HG02588 (cell line): Measurements from ENCODE around the gene GDF2.

ENCODE experiments used
- ATAC-seq: cut with Tn5 transposase; IDR thresholded peaks from one replicate; pipeline ENCODE4 v1.9.1; 2021; ENCODE audit warnings: mild to moderate bottlenecking, moderate library complexity; ENCODE audit not compliant: unreplicated experiment

The GDF2 gene

DNA sequence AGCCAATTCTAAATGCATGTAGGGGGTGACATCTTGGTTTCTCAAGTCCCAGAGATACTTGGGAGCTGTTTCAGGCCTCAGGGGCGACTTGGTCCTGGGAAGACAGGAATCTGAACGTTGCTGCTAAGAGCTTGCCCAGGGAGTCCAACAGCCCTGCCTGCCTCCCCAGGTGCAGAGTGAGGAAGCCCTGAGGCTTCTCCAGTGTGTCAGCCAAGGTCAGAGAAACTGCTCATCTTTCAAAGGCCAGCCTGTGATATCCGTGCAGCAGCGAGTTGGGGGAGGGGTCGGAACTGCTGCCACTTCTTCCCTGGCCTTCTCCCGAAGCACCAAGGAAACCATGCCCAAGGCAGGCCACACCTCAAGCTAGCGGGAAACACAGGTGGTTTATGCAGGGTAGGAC lies 9.7 kb downstream of the GDF2 start:
- ATAC-seq: no peak

DNA sequence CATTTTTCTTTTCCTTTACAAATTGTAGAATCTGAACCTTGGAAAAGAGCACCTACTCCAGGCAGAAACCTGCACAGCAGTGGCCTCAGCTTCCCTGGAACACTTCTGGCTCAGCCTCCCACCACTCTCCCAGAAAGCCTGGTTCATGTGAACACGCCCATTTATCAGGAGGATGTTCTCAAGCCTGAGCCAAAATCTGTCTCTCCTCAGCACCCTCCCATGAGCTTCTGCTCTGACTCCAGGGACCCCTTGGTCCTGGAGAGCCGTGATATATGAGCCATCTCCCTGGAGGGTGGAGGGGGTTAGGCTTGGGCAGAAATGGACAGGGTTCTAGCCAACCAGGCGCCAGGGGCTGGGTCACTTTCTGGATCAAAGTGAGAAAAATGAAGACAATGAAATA lies 10.1 kb downstream of the GDF2 start:
- no peak for ATAC-seq

DNA sequence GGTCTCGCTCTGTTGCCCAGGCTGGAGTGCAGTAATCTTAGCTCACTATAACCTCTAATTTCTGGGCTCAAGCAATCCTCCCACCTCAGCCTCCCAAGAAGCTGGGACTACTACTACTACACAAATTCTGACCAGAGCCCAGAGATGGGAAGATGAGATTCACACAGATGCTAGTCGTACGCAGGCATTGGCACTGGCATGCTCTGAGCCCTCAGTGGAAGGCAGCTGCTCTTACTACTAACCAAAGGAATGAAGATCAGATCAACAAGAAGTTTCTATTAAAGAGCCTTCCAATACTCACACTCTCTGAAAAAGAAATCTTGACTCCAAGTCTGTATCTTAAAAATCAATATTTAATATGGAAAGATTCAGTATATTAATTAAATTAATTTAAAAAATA lies 10.7 kb downstream of the GDF2 start:
- ATAC-seq: no peak

- ATAC-seq: no peak
Measured at GRCh38 chr10:47333532-47333931, 11.3 kb downstream of the GDF2 start.

- no peak for ATAC-seq
Measured at GRCh38 chr10:47334466-47335295, 12.4 kb downstream of the GDF2 start.

DNA sequence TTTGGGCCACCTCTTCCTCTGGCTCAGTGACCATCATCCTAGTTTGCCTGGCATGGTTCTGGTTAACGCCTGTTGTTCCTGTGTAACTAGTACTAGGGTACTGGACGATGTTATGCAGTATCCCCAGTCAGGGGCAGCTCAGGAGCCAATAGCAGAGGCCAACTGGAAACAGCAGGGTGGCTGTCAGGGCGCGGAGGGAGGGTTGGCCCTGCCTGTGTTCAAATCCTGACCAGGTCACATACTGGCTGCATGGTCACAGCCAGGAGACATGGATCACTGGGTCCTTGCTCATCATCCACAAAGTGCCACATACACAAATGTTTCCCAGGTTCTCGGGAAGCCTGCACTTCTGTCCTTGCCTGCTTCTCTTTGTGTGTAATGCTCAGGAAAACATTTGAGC lies 13.7 kb downstream of the GDF2 start:
- no peak for ATAC-seq

DNA sequence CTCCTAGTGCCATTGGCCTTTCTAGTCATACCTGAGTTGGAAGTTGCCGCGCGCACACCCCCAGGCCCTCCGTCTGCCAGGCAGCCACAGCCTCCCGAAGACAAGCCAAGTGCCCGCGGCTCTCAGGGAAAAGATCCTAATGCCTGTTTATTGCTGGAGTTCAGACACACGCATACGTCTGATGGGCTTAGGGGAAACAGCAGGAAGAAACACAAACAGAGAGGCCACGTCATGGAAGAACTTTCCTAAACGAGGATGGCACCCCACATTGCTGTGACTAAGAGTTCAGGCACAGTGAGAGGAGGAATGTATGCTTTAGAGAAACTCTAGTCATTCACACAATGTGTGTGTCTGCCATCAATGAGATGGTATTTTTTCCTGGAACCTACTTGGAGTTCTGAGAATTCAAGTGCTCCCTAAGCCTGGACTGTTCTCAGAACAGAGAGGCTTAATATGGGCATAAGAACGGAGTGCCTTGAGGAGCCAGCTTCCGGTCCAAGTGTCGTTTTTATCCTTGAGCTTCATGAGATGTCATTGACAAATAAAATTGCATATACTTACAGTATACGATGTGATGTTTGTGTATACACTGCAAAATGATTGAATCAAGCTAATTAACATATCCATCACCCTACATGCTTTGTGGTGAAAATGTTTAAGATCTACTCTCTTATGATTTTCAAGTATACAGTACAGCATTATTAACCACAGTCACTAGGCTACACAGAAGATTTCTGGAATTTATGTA lies 14.3 kb downstream of the GDF2 start:
- no peak for ATAC-seq

DNA sequence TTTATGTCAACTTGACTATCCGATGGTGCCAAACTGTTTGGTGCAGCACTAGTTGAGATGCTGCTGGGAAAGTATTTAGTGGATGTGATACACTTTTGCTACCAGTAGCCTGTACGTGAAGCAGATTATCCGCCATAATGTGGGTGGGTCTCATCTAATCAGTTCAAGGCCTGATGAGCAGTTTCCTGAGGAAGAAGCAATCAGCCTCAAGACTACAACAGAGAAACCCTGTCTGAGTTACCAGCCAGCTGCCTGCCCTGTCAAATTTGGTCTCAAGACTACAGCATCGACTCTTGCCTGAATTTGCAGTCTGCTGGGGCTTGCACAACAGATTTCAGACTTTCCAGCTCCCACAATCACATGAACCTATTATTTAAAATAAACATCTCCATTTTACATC lies 15.1 kb downstream of the GDF2 start:
- ATAC-seq: no peak

- no peak for ATAC-seq
Measured at GRCh38 chr10:47339186-47339735, 17.0 kb downstream of the GDF2 start.

DNA sequence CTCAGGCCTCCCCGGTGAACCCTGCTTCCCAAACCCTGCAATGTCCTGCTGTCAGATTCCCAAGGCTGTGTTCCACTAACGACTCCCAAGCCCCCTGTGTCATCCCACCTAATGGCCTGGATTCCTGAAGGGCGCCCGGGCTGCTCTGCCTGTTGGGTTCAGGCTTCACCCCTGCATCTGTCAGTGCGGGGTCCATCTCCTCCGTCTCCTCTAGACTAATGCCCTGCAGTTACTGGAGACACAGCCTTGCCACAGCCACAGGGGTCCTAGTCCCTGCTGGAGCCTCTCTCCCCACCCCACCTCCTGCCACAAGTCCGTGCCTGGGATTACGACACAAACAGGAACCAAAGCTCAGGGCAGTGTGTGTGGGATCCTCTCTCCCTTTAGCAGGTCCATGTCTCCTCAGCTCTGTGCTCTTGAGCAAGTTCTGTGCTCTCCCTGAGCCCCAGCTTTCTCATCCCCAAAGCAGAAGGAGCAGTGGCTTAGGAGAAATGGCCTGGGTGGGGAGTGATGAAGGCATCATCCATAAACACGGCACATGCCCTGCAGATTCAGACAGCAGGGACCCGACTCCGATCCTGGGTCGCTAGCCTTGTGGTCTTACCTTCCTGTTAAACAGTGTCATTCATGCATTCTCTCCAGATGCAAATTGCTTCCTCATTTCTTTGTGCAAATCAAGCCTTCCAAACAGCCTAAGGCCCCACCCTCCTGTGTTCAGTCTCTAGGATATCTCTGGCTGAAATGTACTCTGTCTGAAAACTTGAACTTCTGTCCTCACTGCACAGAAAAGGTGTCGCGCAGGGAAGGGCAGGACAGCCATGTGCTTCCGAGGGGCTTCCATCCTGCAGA lies 17.7 kb downstream of the GDF2 start:
- ATAC-seq: no peak

- no peak for ATAC-seq
Measured at GRCh38 chr10:47340608-47341170, 18.4 kb downstream of the GDF2 start.

DNA sequence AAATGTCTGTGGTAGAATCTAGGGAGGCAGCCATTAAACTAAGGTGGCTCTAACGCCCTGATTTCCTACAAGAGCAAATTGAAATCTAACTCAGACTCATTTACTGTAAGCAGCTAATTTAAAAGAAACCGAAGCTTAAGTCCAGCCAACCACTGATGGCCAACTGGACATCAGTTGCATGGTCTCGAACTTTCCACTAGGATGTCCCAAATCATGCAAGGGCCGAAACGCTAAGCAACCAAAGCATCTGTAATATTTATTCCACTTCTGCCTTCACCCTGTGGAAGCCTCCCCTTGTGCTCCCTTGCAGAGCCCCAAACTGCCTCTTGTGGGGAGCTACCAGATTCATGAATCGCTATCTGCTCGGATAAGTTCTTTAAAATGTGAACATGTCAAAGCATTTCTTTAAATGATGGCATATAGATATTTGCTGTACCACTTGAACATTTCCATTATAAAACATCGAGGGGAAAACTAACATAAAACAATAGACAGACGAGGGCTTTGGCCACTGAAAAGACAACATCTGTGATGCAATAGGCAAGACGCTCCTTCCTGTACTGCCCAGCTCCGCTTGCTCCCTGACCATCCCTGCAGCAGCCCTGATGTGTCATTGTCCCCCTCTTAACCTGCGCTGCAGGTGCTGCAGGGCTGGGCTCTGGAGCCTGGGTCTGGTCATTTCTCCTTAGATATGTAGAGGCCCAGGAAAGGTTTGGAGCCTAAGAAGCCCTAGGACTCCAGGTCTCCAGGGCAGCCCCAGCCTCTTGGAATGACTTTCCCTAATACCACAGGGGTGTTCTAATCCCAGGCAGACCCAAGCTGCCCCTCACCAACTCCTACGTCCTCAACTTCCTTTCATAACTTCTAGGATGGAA lies 23.0 kb downstream of the GDF2 start:
- no peak for ATAC-seq

DNA sequence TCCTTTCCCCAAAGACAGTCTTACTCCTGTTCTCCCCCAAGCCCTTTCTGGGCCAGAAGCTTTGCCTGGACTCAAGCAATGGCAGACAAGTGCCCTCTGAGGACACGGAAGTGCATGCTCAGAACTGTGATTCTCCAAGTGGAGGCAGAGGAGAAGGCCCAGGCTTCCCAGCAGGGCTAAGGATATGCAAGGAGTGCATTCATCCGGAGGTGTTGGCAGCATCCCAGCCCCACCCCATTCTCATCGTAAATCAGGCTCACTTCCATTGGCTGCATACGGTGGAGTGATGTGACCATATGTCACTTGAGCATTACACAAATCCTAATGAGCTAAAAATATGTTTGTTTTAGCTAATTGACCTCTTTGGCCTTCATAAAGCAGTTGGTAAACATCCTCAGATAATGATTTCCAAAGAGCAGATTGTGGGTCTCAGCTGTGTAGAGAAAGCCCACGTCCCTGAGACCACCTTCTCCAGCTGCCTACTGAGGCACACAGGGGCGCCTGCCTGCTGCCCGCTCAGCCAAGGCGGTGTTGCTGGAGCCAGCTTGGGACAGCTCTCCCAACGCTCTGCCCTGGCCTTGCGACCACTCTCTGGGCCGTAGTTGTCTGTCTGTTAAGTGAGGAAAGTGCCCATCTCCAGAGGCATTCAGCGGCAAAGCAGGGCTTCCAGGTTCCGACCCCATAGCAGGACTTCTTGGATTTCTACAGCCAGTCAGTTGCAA lies 24.5 kb downstream of the GDF2 start:
- ATAC-seq: no peak

- no peak for ATAC-seq
Measured at GRCh38 chr10:47347303-47347675, 25.0 kb downstream of the GDF2 start.

DNA sequence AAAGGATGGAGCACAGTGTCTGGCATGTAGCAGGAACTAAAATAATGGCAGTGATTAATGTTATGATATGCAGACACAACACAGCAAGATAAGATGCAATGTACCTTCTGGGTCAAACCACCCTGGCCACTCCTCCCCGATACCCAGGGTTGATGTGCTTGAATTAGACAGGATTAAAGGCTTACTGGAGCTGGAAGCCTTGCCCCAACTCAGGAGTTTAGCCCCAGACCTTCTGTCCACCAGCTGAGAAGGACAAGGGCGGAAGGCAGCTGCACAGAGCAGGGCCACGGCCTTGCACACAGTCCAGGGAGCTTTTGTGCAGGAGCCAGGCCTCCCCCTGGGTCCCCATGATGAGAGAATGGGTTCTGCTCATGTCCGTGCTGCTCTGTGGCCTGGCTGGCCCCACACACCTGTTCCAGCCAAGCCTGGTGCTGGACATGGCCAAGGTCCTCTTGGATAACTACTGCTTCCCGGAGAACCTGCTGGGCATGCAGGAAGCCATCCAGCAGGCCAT lies 25.9 kb downstream of the GDF2 start, which contains the start of gene RBP3:
Gene RBP3, plus strand, starts transcription at position 226 of the 514 bp plus-strand sequence. Its CDS starts 122 bp downstream, at position 348.
- no peak for ATAC-seq

- ATAC-seq: no peak
Measured at GRCh38 chr10:47348661-47349470, 26.6 kb downstream of the GDF2 start.

DNA sequence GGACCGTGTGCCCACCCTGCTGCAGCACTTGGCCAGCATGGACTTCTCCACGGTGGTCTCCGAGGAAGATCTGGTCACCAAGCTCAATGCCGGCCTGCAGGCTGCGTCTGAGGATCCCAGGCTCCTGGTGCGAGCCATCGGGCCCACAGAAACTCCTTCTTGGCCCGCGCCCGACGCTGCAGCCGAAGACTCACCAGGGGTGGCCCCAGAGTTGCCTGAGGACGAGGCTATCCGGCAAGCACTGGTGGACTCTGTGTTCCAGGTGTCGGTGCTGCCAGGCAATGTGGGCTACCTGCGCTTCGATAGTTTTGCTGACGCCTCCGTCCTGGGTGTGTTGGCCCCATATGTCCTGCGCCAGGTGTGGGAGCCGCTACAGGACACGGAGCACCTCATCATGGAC lies 27.3 kb downstream of the GDF2 start:
- no peak for ATAC-seq

GRCh38 chr10:47349941-47350371 lies 27.7 kb downstream of the GDF2 start:
- ATAC-seq: no peak
